H9 (cell line): ENCODE data around the gene ADGRA1. TPM values are rescaled to one million over a fixed set of nuclear protein-coding genes. Genes with fewer than 3 reads are reported as not detected.

Experiments used
- DNase-seq: peaks from one replicate; pipeline ENCODE4 v3.0.0-alpha.2; 2017
- H2AFZ ChIP-seq: one replicate; pipeline ENCODE4 v1.6.1; 2013; ENCODE audit warnings: mild to moderate bottlenecking, low read length, control low read depth, moderate library complexity
- H2AK5ac ChIP-seq: 2 replicates; pipeline ENCODE4 v1.6.1; 2013; ENCODE audit warnings: low read length, control low read depth, mixed read lengths; ENCODE audit not compliant: insufficient read length
- H2BK120ac ChIP-seq: one replicate; pipeline ENCODE4 v1.6.1; 2013; ENCODE audit warnings: low read depth, mild to moderate bottlenecking, low read length, control low read depth, inconsistent platforms; ENCODE audit not compliant: poor library complexity, severe bottlenecking
- H2BK12ac ChIP-seq: 2 replicates; pipeline ENCODE4 v1.6.1; 2013; ENCODE audit warnings: low read length, control low read depth, mixed read lengths, low read depth; ENCODE audit not compliant: insufficient read length
- H2BK15ac ChIP-seq: 2 replicates; pipeline ENCODE4 v1.6.1; 2013; ENCODE audit warnings: low read depth, low read length, control low read depth
- H2BK20ac ChIP-seq: one replicate; pipeline ENCODE4 v1.6.1; 2013; ENCODE audit warnings: low read depth, mild to moderate bottlenecking, low read length, control low read depth, inconsistent platforms; ENCODE audit not compliant: poor library complexity, severe bottlenecking
- H2BK5ac ChIP-seq: 2 replicates; pipeline ENCODE4 v1.6.1; 2013; ENCODE audit warnings: low read length, control low read depth, mixed read lengths; ENCODE audit not compliant: insufficient read length
- H3K14ac ChIP-seq: 2 replicates; pipeline ENCODE4 v1.6.1; 2013; ENCODE audit warnings: low read length, control low read depth; ENCODE audit not compliant: insufficient read depth
- H3K18ac ChIP-seq: 2 replicates; pipeline ENCODE4 v1.6.1; 2013; ENCODE audit warnings: low read depth, mild to moderate bottlenecking, mixed read lengths, low read length, control low read depth; ENCODE audit not compliant: insufficient read length
- H3K23ac ChIP-seq: 2 replicates; pipeline ENCODE4 v1.6.1; 2013; ENCODE audit warnings: low read length, control low read depth, mixed read lengths, low read depth; ENCODE audit not compliant: insufficient read length
- H3K23me2 ChIP-seq: 2 replicates; pipeline ENCODE4 v1.6.1; 2013; ENCODE audit warnings: low read depth, mild to moderate bottlenecking, mixed read lengths, low read length, control low read depth; ENCODE audit not compliant: insufficient read length, poor library complexity, severe bottlenecking
- H3K27ac ChIP-seq: 2 replicates; pipeline ENCODE4 v1.5.1; 2013; ENCODE audit warnings: low read length, control low read depth, mixed read lengths, low read depth; ENCODE audit not compliant: insufficient read length
- H3K27me3 ChIP-seq: 2 replicates; pipeline ENCODE4 v1.6.1; 2013; ENCODE audit warnings: low read length, control low read depth, inconsistent platforms; ENCODE audit not compliant: insufficient read depth
- H3K4ac ChIP-seq: 2 replicates; pipeline ENCODE4 v1.6.1; 2013; ENCODE audit warnings: low read depth, mild to moderate bottlenecking, control low read depth, inconsistent platforms, low read length, moderate library complexity
- H3K4me1 ChIP-seq: 2 replicates; pipeline ENCODE4 v1.6.1; 2013; ENCODE audit warnings: low read length, control low read depth, inconsistent platforms; ENCODE audit not compliant: insufficient read depth
- H3K4me2 ChIP-seq: 2 replicates; pipeline ENCODE4 v1.6.1; 2013; ENCODE audit warnings: low read length, control low read depth, mixed read lengths; ENCODE audit not compliant: insufficient read length, insufficient read depth
- H3K56ac ChIP-seq: 2 replicates; pipeline ENCODE4 v1.6.1; 2013; ENCODE audit warnings: low read depth, mild to moderate bottlenecking, mixed read lengths, low read length, control low read depth; ENCODE audit not compliant: insufficient read length
- H3K79me1 ChIP-seq: 2 replicates; pipeline ENCODE4 v1.6.1; 2013; ENCODE audit warnings: low read depth, mild to moderate bottlenecking, moderate library complexity, low read length, control low read depth, inconsistent platforms; ENCODE audit not compliant: insufficient read depth, poor library complexity, severe bottlenecking
- H3K79me2 ChIP-seq: 2 replicates; pipeline ENCODE4 v1.6.1; 2013; ENCODE audit warnings: low read length, control low read depth, inconsistent platforms; ENCODE audit not compliant: insufficient read depth
- H3K9ac ChIP-seq: 2 replicates; pipeline ENCODE4 v1.6.1; 2013; ENCODE audit warnings: low read length, control low read depth, mixed read lengths; ENCODE audit not compliant: insufficient read length; ENCODE audit errors: extremely low read depth
- H3K9me3 ChIP-seq: one replicate; pipeline ENCODE4 v1.6.1; 2013; ENCODE audit warnings: low read depth, low read length, inconsistent platforms; ENCODE audit not compliant: control insufficient read depth
- H3T11ph ChIP-seq: one replicate; pipeline ENCODE4 v1.6.1; 2013; ENCODE audit warnings: mild to moderate bottlenecking, low read length, control low read depth, inconsistent platforms
- H4K20me1 ChIP-seq: one replicate; pipeline ENCODE4 v1.6.1; 2013; ENCODE audit not compliant: control insufficient read depth, insufficient read length, insufficient read depth
- H4K5ac ChIP-seq: 2 replicates; pipeline ENCODE4 v1.6.1; 2013; ENCODE audit warnings: low read depth, mild to moderate bottlenecking, mixed read lengths, low read length, control low read depth; ENCODE audit not compliant: insufficient read length
- H4K8ac ChIP-seq: replicated peaks from 2 replicates; pipeline ENCODE4 v1.6.1; 2013; ENCODE audit warnings: low read length, control low read depth, mixed read lengths, low read depth; ENCODE audit not compliant: insufficient read length
- H4K91ac ChIP-seq: 2 replicates; pipeline ENCODE4 v1.6.1; 2013; ENCODE audit warnings: low read depth, mild to moderate bottlenecking, moderate library complexity, mixed read lengths, low read length, control low read depth; ENCODE audit not compliant: insufficient read length
- H3K27ac Mint-ChIP-seq, 3 experiments: 2 replicates in 2 of 3; 3 replicates in 1 of 3; pipeline ENCODE4 v1.8.0; 2020 to 2021; ENCODE audit warnings: mixed read lengths in 3 of 3, mild to moderate bottlenecking in 1 of 3, moderate library complexity in 1 of 3
- H3K27me3 Mint-ChIP-seq: 2 replicates; pipeline ENCODE4 v1.8.0; 2021; ENCODE audit warnings: low read depth, mild to moderate bottlenecking, moderate library complexity, mixed read lengths
- H3K36me3 Mint-ChIP-seq, 3 experiments: 2 replicates in 2 of 3; 3 replicates in 1 of 3; pipeline ENCODE4 v1.8.0; 2020 to 2021; ENCODE audit warnings: low read depth in 3 of 3, mixed read lengths in 3 of 3; ENCODE audit not compliant: insufficient read depth in 1 of 3
- H3K4me1 Mint-ChIP-seq, 2 experiments: 2 replicates each; pipeline ENCODE4 v1.8.0; 2020; ENCODE audit warnings: mixed read lengths in 2 of 2
- H3K4me3 Mint-ChIP-seq, 2 experiments: 2 replicates in 1 of 2; 3 replicates in 1 of 2; pipeline ENCODE4 v1.8.0; 2020 to 2021; ENCODE audit warnings: mild to moderate bottlenecking in 2 of 2, mixed read lengths in 2 of 2, moderate library complexity in 1 of 2
- H3K9me3 Mint-ChIP-seq, 2 experiments: 2 replicates in 1 of 2; 3 replicates in 1 of 2; pipeline ENCODE4 v1.8.0; 2020; ENCODE audit warnings: mild to moderate bottlenecking in 2 of 2, mixed read lengths in 2 of 2, moderate library complexity in 1 of 2
- CTCF ChIP-seq: fragments of 200-600 bp; sonication (generic); conservative IDR thresholded peaks from 3 replicates; pipeline ENCODE4 v1.8.0; 2021; ENCODE audit warnings: antibody characterized with exemption, mild to moderate bottlenecking
- WGBS: extraction: QIAGEN DNeasy Blood & Tissue Kit; methylation state at CpG from one replicate; pipeline ENCODE4 v1.1.7; 2013; ENCODE audit warnings: missing lambda C conversion rate, low lambda C conversion rate, mixed read lengths; ENCODE audit not compliant: insufficient read length; ENCODE audit errors: extremely low coverage; 5-methylcytosine and 5-hydroxymethylcytosine counted together
- total RNA-seq: library from RNA; stranded (reverse); gene quantifications from 2 replicates; pipeline ENCODE4 v1.2.1, GENCODE V29; 2021

Gene ADGRA1
- total RNA-seq, 1 experiment from 2014 or later, result 0.11 TPM

DNA sequence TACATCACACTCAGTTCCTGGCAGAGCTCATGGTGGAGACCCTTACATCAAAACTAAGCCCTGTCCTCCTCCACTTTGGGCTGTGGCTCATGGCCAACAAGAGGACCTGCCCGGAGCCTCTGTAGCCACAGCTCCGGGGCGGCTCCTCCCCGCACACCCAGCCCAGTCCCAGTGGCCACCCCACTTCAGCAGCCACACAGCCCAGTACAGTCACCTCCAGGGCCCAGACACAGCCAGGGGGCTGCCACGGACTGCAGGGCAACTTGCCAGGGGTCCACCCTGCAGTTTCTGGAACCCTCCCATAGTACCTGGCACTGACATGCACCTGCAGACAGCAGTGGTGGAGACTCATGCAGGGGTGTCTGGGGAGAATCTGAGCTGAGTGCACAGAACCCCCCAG lies 11.8 kb downstream of the ADGRA1 start:
- no peak overlapping the region for H3K9ac ChIP-seq
- no peak overlapping the region for H2BK5ac ChIP-seq
- no peak overlapping the region for H2BK15ac ChIP-seq
- H3K56ac ChIP-seq, result no peak overlapping the region
- no peak overlapping the region for H3K4me2 ChIP-seq
- no peaks in the 10 kb centered on the region for H3K23me2 ChIP-seq
- no peak overlapping the region for H2AK5ac ChIP-seq
- H2BK12ac ChIP-seq, result no peak overlapping the region
- H3K23ac ChIP-seq, result no peak overlapping the region
- H3K27me3 ChIP-seq, result no peaks in the 10 kb centered on the region
- H3K9me3 ChIP-seq, result no peaks in the 10 kb centered on the region
- no peak overlapping the region for H3K27ac ChIP-seq
- Mint-ChIP-seq H3K4me1 (peaks cover 22 to 43% of the 10 kb centered on the region in 2 experiments), H3K9me3 (no peaks in the 10 kb centered on the region), H3K4me3 (no peak overlapping the region), H3K27me3 (peaks cover 6% of the 10 kb centered on the region), H3K27ac (no peak overlapping the region), H3K36me3 (no peaks in the 10 kb centered on the region)
- no peak overlapping the region for H4K91ac ChIP-seq
- H3K4me1 ChIP-seq, result no peaks in the 10 kb centered on the region
- H3T11ph ChIP-seq, result no peak overlapping the region
- no CpG with 5 or more reads among the region's 5 CpGs for WGBS
- no peak for DNase-seq
- no peak overlapping the region for H3K4ac ChIP-seq
- H4K8ac ChIP-seq, result no peak overlapping the region
- H4K5ac ChIP-seq, result no peak overlapping the region
- no peaks in the 10 kb centered on the region for H3K79me1 ChIP-seq
- no peak overlapping the region for H2AFZ ChIP-seq
- no peak overlapping the region for H2BK20ac ChIP-seq
- no peak overlapping the region for H3K18ac ChIP-seq
- H2BK120ac ChIP-seq, result no peak overlapping the region
- H3K14ac ChIP-seq, result no peak overlapping the region
- no peaks in the 10 kb centered on the region for H3K79me2 ChIP-seq
- peaks cover 4% of the 10 kb centered on the region for H4K20me1 ChIP-seq
- no peak for TF ChIP-seq CTCF
